Muscle layer of colon (tissue), 2 donors: ENCODE results near the gene NRN1.
A peak's percentile ranks its signal among the peaks of the same experiment; 100 is the strongest.

Experiments
- H3K27ac ChIP-seq: one replicate; pipeline ENCODE4 v1.7.0; 2013; ENCODE audit warnings: low read depth, mild to moderate bottlenecking, low read length, moderate library complexity
- H3K27me3 ChIP-seq, 2 donors: one replicate each; pipeline ENCODE4 v1.7.0; 2013; ENCODE audit warnings: low read length in 2 of 2, mild to moderate bottlenecking in 2 of 2; ENCODE audit not compliant: insufficient read depth in 2 of 2, control insufficient read depth in 1 of 2
- H3K36me3 ChIP-seq: one replicate; pipeline ENCODE4 v1.7.0; 2013; ENCODE audit warnings: mild to moderate bottlenecking, low read length; ENCODE audit not compliant: insufficient read depth
- H3K4me1 ChIP-seq: one replicate; pipeline ENCODE4 v1.7.0; 2013; ENCODE audit warnings: mild to moderate bottlenecking, low read length; ENCODE audit not compliant: insufficient read depth
- H3K4me3 ChIP-seq, 2 donors: one replicate each; pipeline ENCODE4 v1.7.0; 2013; ENCODE audit warnings: low read length in 2 of 2, low read depth in 1 of 2, mild to moderate bottlenecking in 1 of 2, moderate library complexity in 1 of 2
- H3K9ac ChIP-seq: one replicate; pipeline ENCODE4 v1.7.0; 2013; ENCODE audit warnings: low read length
- H3K9me3 ChIP-seq: one replicate; pipeline ENCODE4 v1.7.0; 2013; ENCODE audit warnings: mild to moderate bottlenecking, low read length
- donor health status: abdominal sarcoma.
- donor health status: Adenocarcinoma of cecum.

NRN1 gene

DNA sequence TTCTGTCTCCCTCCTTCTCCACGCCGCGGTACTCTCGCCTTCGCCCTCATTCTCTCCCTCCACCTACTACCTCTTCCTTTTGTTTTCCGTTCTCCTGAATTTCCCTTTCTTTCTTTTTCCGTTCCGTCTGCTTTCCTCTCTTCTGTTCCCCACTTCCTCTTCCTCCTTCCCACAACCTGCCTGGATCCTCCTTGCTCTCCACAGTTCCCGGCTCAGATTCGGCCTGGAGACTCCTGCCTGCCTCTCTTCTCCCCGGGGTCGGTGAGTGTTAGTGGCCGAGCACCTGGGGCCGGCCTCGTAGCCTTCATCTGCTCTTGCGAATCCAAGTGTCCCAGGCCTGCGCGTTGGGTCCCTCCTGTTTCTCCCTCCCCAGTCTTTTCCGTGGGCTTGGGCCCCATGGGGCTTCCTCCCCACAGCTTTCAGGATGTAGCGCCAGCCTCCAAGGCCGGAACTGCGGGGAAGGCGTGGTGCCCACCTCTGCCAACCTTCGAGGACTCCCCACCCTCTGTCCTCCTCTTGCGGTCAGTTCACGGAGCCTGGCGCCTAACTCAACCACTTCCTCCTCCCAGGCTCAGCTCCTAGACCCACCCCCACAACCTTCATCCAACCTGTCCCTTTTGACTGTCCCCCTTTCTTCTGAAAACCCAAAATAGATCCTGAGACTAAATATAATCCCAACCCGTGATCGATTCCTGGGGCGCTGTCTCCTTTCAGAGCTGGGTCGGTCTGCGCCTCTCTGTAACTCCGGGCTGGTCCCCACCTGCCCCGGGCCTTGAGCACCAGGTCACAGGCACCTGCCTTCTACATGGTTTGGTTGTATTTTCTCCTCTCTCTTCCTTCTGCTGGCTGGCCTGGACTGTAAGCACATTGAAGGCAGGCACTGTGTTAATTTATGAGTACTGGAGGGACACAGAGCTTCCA is 6.8 kb downstream of the NRN1 start:
- peaks cover 93 to 100% of the 10 kb centered on the region in 2 donors for H3K27me3 ChIP-seq

DNA sequence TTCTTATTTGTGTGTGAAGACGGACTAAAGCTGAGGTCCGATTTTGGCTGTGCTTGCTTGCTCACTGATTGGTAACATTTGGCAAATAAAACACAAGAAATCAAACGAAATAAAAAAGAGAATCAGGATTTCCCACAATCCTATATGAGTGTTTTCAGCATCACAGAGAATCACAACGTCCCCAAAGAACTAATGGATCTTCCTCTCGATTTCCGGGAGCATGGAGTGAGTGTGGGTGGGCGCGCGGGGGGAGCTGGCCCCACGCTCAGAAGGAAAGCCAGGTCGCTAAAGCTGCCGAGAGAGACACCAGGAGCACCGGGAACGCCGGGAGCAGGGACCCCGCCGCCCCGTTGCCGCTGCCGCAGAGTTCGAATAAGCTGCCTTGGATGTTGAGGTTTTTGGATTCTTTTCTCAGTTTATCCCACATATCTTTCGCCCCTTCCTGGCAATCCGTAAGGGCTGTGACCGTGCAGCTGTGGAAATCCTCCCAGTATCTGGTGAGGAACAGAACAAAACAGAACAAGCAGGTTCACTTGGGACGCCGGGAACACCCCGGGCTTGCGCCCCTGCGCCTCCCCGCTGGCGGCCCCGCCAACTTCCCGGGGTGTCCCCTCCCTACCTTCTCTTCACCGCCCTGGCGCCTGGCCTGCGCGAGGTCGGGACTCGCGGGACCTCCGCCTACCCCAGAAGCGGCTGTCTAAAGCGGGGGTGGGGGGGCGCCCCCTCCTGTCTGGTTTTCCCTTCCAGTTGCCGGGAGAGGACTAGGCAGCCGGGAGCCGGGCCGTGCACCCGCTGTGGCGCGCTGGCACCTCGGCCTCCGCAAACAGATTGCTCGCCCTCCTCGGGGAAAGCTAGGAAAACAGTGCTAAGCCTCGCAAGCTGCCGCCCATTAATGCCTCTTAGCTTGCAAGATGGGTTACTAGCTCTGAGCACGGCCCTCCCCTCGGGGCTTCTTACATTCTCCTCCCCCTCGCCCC is 7.7 kb downstream of the NRN1 start:
- Histone ChIP-seq H3K4me1 (peaks cover 47% of the 10 kb centered on the region), H3K27ac (no peak overlapping the region), H3K4me3 (peak overlapping the region in 1 of 2 donors; percentile 17), H3K9ac (no peak overlapping the region), H3K27me3 (peaks cover 93 to 100% of the 10 kb centered on the region in 2 donors), H3K36me3 (no peaks in the 10 kb centered on the region), H3K9me3 (peaks cover 4% of the 10 kb centered on the region)

More for the DNA sequence above, 6.8 kb downstream of the NRN1 start:
- Histone ChIP-seq H3K4me3 (peak overlapping the region in 1 of 2 donors; percentile 17), H3K9ac (no peak overlapping the region), H3K4me1 (peaks cover 49% of the 10 kb centered on the region), H3K27ac (no peak overlapping the region), H3K36me3 (no peaks in the 10 kb centered on the region), H3K9me3 (peaks cover 13% of the 10 kb centered on the region)

DNA sequence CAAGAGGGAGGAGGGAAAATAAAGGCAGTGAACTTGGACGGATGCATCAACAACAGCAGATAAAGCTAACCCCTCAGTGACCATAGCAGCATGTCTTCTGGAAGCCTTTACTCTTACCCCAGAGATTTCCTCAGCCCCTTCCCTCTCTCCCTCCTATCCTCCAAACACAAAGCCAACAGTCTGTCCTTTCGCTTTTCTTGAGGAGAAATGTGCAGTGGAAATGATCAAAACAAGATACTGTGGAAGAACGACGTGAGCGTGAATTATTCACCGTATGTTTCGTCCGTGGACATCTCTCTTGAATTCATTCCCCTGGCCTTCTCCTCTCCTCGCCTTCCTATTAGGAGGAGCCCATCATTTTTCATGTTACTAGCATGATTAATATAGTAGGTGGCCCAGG is 8.5 kb downstream of the NRN1 start:
- peaks cover 41% of the 10 kb centered on the region for H3K4me1 ChIP-seq

DNA sequence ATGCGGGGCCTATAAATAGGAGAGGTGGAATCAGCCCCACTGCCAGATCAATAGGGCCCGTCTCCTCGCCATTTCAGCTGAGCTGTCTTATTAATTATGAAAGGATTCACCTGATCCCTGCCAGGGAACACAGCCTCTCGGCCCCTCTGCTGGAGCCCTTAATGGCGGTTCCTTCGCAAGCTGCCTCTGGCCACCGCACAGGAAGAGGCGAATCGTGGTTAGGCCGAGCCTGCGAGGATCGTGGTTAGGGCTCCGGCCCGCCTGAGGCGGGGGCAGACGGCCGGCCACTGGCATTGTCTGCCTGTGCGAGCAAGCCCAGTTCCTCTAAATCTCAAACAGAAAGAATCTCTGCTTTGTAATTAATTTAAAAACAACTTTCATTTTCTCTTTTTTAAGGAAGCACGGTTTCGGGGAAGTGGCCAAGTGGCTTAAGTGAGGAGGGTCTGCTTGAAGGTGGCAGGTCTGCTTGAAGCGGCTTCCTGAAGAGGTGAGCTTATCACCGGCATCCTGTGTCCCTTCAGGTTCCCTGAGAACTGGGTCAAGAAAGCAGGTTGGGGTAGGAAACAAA is 9.2 kb downstream of the NRN1 start:
- H3K9ac ChIP-seq = no peak overlapping the region
- H3K36me3 ChIP-seq = no peaks in the 10 kb centered on the region
- peaks cover 86 to 99% of the 10 kb centered on the region in 2 donors for H3K27me3 ChIP-seq
- peak overlapping the region in 1 of 2 donors; percentile 48 for H3K4me3 ChIP-seq
- no peak overlapping the region for H3K27ac ChIP-seq
- H3K4me1 ChIP-seq = peaks cover 34% of the 10 kb centered on the region
- no peaks in the 10 kb centered on the region for H3K9me3 ChIP-seq

More for the DNA sequence above, 8.5 kb downstream of the NRN1 start:
- H3K4me3 ChIP-seq = no peak overlapping the region
- no peak overlapping the region for H3K27ac ChIP-seq
- no peaks in the 10 kb centered on the region for H3K9me3 ChIP-seq
- H3K9ac ChIP-seq = no peak overlapping the region
- peaks cover 93 to 100% of the 10 kb centered on the region in 2 donors for H3K27me3 ChIP-seq
- H3K36me3 ChIP-seq = no peaks in the 10 kb centered on the region

DNA sequence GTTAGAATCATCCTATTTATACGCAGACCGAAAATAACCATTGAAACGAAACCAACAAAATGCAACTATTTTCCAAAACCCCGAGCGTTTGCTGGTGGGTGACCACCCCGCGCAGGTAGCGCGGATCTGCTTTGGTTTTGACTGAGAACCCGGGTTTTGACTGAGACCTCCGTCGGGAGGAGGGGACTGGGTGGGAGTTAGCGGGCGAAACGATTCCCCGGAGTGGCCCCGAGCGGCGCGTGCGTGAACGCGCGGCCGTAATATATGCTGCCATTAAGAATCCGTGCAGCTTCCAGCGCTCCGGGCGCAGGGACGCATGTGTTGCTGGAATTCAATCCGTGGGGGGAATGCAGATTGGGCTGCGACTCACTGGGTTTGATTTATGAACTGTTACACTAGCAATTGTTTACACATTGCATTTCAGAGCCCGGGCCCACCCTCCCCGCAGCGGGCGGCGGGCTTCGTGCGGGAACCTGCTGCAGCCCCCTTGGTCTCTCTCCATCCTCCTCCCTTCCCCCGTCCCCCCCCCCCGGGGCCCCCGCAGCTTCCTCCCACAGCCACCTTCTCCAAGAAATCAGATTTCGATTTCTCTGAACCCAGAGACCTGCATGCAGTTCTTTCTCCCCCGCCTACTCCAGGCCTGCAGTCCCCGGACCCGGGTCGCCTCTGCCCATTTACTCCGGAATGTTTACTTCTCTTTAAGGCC is 9.9 kb downstream of the NRN1 start:
- Histone ChIP-seq H3K9me3 (no peaks in the 10 kb centered on the region), H3K36me3 (no peaks in the 10 kb centered on the region), H3K27ac (no peak overlapping the region), H3K4me1 (peaks cover 31% of the 10 kb centered on the region), H3K9ac (no peak overlapping the region), H3K27me3 (peaks cover 79 to 97% of the 10 kb centered on the region in 2 donors), H3K4me3 (peak overlapping the region; percentile 30 to 63)

DNA sequence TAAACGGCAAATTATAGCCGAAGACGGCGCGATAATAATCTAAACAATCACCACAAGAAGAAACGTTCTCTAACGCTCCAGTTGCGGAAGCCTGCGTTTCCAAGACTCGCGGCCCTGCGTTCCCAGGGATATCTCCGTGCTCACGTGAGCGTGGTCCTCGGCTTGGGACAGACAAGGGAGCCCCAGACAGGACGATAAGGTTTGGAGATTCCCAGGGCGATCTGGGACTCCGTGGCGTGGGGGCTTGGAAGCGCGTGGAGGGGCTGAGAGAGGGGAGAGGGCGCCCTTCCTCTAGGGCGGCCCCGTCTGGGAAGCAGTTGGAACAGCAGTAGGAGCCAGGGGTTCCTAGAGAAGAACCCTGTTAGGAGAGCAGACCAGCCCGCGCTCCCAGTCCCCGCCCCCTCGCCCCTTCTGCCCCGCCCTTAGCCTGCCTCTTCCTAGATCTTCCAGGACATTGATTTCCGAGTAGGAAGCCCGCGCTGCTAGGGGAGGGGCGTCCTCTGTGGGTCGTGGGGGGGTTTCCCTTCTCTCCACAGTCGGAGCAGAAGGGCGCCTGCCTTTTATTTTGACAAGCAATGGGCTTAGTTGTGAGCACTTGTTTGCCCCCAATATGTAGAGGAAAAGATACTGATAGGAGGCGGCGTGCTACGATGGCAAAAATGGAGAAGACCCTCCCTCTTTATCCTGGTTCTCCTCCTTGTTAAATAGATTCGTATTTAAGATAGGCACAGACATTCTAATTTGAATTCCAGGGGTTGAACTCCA is 10.6 kb downstream of the NRN1 start:
- Histone ChIP-seq H3K27ac (no peak overlapping the region), H3K4me1 (peaks cover 30% of the 10 kb centered on the region), H3K4me3 (peak overlapping the region; percentile 30 to 63), H3K9me3 (no peaks in the 10 kb centered on the region), H3K27me3 (peaks cover 72 to 89% of the 10 kb centered on the region in 2 donors), H3K9ac (no peak overlapping the region), H3K36me3 (no peaks in the 10 kb centered on the region)

DNA sequence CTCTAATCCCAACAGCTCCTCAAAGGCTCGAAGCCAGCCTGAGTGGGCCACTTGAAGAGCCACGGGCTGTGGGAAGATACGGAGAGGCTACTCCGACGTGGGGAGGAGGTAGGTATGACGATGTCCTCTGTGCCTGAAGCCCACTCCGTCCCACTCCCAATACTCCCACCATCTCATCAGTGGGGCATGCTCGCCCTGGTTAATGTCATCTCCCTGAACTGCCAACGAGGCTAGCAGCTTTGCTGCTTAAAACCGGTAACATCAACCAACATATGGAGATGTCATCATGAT is 11.1 kb downstream of the NRN1 start:
- Histone ChIP-seq H3K4me1 (peaks cover 30% of the 10 kb centered on the region), H3K4me3 (peak overlapping the region in 1 of 2 donors; percentile 63), H3K9me3 (no peaks in the 10 kb centered on the region), H3K27ac (no peak overlapping the region), H3K9ac (no peak overlapping the region), H3K27me3 (peaks cover 68 to 84% of the 10 kb centered on the region in 2 donors), H3K36me3 (no peaks in the 10 kb centered on the region)

DNA sequence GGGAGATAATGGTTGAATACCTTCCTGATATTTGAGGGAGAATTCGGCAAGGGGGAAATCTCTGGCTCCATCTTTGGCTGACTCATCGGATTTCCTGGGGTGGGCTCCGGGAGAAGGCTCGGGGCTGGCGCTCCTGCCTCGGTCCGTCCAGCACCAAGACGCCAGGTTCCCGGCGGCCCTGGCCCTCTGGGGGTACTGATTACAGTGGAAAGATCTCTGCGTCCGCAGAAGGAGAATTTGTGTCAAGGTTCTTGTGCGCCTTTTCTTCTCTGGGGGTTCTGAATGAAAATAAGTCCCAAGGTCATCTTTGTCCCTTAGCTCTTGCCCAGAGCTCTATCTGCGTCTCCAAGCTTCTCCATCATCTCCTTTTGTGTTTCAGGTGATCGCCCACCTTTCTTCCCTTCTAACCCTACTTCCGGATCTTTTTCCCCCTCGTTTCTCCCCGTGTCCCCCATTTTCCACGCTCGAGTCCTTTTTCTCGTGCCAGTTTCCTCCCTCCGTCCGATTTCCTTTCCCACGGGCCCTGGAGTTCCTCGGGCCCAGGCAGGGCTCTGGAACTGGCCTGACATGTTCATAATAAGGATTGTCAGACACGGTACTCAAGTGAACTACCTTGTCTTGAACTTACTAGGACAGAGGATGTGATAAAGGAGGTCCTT is 11.6 kb downstream of the NRN1 start:
- Histone ChIP-seq H3K36me3 (no peaks in the 10 kb centered on the region), H3K27ac (no peak overlapping the region), H3K4me3 (no peak overlapping the region), H3K9me3 (no peaks in the 10 kb centered on the region), H3K4me1 (peaks cover 30% of the 10 kb centered on the region), H3K27me3 (peaks cover 64 to 79% of the 10 kb centered on the region in 2 donors), H3K9ac (no peak overlapping the region)

DNA sequence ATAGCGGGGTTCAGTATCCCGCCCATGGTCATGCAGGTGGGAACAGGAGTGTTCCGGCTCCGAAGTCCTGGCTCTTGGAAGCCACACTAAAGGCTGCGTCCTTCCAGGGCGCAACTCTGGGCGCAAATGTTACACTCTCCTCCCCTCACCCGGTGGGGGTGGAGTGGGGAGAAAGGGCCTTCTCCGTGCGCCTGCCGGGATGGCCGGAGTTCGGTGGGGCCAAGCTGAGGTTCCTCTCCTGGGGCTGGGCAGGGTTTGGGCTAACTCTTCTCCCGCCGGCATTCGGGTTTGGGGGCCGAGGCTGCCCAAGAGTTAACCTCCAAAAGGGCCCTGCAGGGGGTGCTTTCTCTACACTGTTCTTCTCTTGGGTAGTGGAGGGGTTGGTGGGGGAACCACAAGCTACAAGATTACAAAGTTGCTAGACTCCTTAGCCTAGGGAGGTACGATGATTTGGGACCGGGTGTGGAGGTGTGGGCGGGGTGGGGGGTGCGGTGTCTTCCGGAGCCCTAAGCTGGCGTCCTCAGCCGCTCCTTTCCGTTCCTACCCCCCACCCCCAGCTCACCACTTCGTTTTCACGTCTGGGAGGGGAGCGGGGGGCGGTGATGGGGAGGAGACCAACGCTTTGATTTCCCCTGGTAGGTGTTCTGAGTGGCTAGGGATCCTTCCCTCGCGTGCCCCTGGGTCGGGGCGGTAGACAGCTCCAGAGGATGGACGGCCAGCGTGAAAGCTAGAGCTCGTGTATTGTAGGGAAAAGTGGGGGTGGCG is 12.3 kb downstream of the NRN1 start:
- H3K9ac ChIP-seq = no peak overlapping the region
- H3K36me3 ChIP-seq = no peaks in the 10 kb centered on the region
- H3K27ac ChIP-seq = no peak overlapping the region
- peaks cover 57 to 72% of the 10 kb centered on the region in 2 donors for H3K27me3 ChIP-seq
- no peak overlapping the region for H3K4me3 ChIP-seq
- H3K9me3 ChIP-seq = no peaks in the 10 kb centered on the region
- H3K4me1 ChIP-seq = peaks cover 26% of the 10 kb centered on the region
